HG02759 (cell line): ENCODE data around the gene TWSG1.
"Not testable (repeated sequence)": the region's sequence is repeated elsewhere in the genome, so short reads cannot be mapped to it uniquely, and the experiment has no call there.

Experiments used
- ATAC-seq: cut with Tn5 transposase; IDR thresholded peaks from one replicate; pipeline ENCODE4 v1.9.1; 2021; ENCODE audit warnings: mild to moderate bottlenecking, moderate library complexity; ENCODE audit not compliant: unreplicated experiment

The TWSG1 gene

GRCh38 chr18:9450920-9451319 is 116.3 kb downstream of the TWSG1 start:
- ATAC-seq, result not testable (repeated sequence)
